ENCODE data around the gene SPART. TPM values are rescaled to one million over a fixed set of nuclear protein-coding genes. Genes with fewer than 3 reads are reported as not detected.

Gene SPART
- total and polyA plus RNA-seq, 2 of the 8 experiments (the other 6 are each of a cell fraction or from before 2014, with no cell fraction given) = 27.2 to 74.1 TPM

- Histone ChIP-seq H3K56ac (replicated peaks; ENCODE audit: insufficient read length, low read depth, low read length) (peak overlapping the region; percentile 86), H3K23ac (ENCODE audit: insufficient read length) (no peak overlapping the region), H3K23me2 (ENCODE audit: low read depth, low read length) (peaks cover 9% of the 10 kb centered on the region), H3K36me3 (ENCODE audit: control insufficient read depth in 2 of 4, insufficient read depth in 4 of 4, low read length in 3 of 4) (no peaks in the 10 kb centered on the region), H4K8ac (ENCODE audit: extremely low read depth, insufficient read depth, low read length) (peak overlapping the region; percentile 99), H3K4me2 (ENCODE audit: insufficient read depth in 1 of 2, low read depth in 2 of 2, low read length in 2 of 2) (peak overlapping the region; percentile 81 to 93), H3K27me3 (replicated peaks in 1 of 4; ENCODE audit: control insufficient read depth in 3 of 4, extremely low read depth in 1 of 4, insufficient read depth in 3 of 4, low read length in 3 of 4) (no peaks in the 10 kb centered on the region; a peak in 1 of 7 replicates), H3K4me3 (ENCODE audit: extremely low read depth in 1 of 4, insufficient read depth in 2 of 4, low read depth in 3 of 4, low read length in 4 of 4) (peak overlapping the region; percentile 61 to 90 (median 84)), H2BK120ac (replicated peaks; ENCODE audit: low read depth, low read length) (no peak overlapping the region), H3K79me1 (ENCODE audit: low read depth, low read length) (no peaks in the 10 kb centered on the region), H3K27ac (ENCODE audit: low read depth, low read length) (peak overlapping the region; percentile 85), H3K9me3 (ENCODE audit: insufficient read depth in 2 of 2, low read depth in 1 of 2, low read length in 1 of 2) (no peaks in the 10 kb centered on the region), H2AK5ac (ENCODE audit: low read depth, low read length) (peak overlapping the region; percentile 84; the same call in 1 of the 2 replicates), H2BK12ac (ENCODE audit: low read depth, low read length) (peak overlapping the region; percentile 90; the same call in 1 of the 2 replicates), H3K9ac (replicated peaks in 1 of 4; ENCODE audit: extremely low read depth in 1 of 4, low read depth in 3 of 4, low read length in 3 of 4) (peak overlapping the region; percentile 81 to 96 (median 90)), H3K14ac (ENCODE audit: insufficient read length) (no peak overlapping the region), H4K91ac (replicated peaks; ENCODE audit: insufficient read length, low read length) (peak overlapping the region; percentile 44), H2AFZ (ENCODE audit: low read length) (peak overlapping the region; percentile 91), H3K4ac (replicated peaks; ENCODE audit: insufficient read length, low read depth, low read length) (no peak overlapping the region), H3K4me1 (replicated peaks in 1 of 4; ENCODE audit: control insufficient read depth in 3 of 4, insufficient read depth in 4 of 4, low read length in 3 of 4) (peaks cover 0 to 3% (median 3%) of the 10 kb centered on the region in 4 experiments; a peak in 3 of 7 replicates), H2BK20ac (ENCODE audit: low read length) (no peak overlapping the region), H3K18ac (ENCODE audit: extremely low read depth, low read length) (peak overlapping the region; percentile 95; the same call in 1 of the 2 replicates), H4K5ac (ENCODE audit: insufficient read length, low read depth, low read length) (peak overlapping the region; percentile 51), H4K20me1 (replicated peaks in 1 of 2; ENCODE audit: control insufficient read depth in 1 of 2, insufficient read depth in 2 of 2, low read length in 2 of 2) (no peaks in the 10 kb centered on the region), H2BK5ac (ENCODE audit: low read depth, low read length) (peak overlapping the region; percentile 92), H2BK15ac (ENCODE audit: low read length) (no peak overlapping the region), H3K79me2 (ENCODE audit: control insufficient read depth in 1 of 2, insufficient read depth in 2 of 2, low read length in 2 of 2) (peaks cover 3 to 48% of the 10 kb centered on the region in 2 experiments)
- DNase-seq (ENCODE audit: low read depth in 1 of 2, low spot score in 2 of 2) (peak in 1 of 2 experiments; percentile 73), FAIRE-seq (peak; percentile 84)
- 4% methylated on average over 35 of the region's 50 CpGs; no CpG with 5 or more reads in 1 of the 2 experiments for WGBS, 2 experiments (ENCODE audit: extremely low coverage in 1 of 2, insufficient coverage in 1 of 2, insufficient read length in 1 of 2, insufficient replicate concordance in 2 of 2, low coverage in 1 of 2, low lambda C conversion rate in 2 of 2, missing lambda C conversion rate in 1 of 2)
- ChIA-PET CTCF (ENCODE audit: partially characterized antibody) (interaction anchor here (1.4 to 2.5 kb wide), 7 partner anchors 20 to 391 kb away, joined by 3 to 20 read pairs (median 5); no protein-coding TSS in a partner anchor), POLR2A (ENCODE audit: partially characterized antibody) (interaction anchor here (0.7 to 3.7 kb wide), 9 partner anchors 11 to 490 kb away, joined by 3 to 31 read pairs (median 5); partner anchors contain the start of gene CCDC169)
- TF ChIP-seq KDM1A (IDR thresholded peaks at IDR 0.05; ENCODE audit: borderline replicate concordance, low read length) = no peak
- TF ChIP-seq PHF8 (conservative IDR thresholded peaks at IDR 0.05; ENCODE audit: low read depth, low read length) = peak; percentile 63
- no peak for TF ChIP-seq CBX8 (IDR thresholded peaks at IDR 0.05; ENCODE audit: borderline replicate concordance, low read depth, low read length)
- no peak for TF ChIP-seq RFX5 (IDR thresholded peaks at IDR 0.05; ENCODE audit: borderline replicate concordance, low read depth, low read length)
- no peak for TF ChIP-seq HDAC2 (IDR thresholded peaks at IDR 0.05; ENCODE audit: borderline replicate concordance in 1 of 2, low read depth in 2 of 2, low read length in 2 of 2)
- peak; percentile 85 for TF ChIP-seq TEAD4 (IDR thresholded peaks at IDR 0.05; ENCODE audit: low read depth, low read length)
- TF ChIP-seq JUN (IDR thresholded peaks at IDR 0.05; ENCODE audit: low read depth, low read length) = no peak
- TF ChIP-seq YY1 (IDR thresholded peaks at IDR 0.05; ENCODE audit: low read depth, low read length) = no peak
- peak; percentile 71 for TF ChIP-seq TAF1 (IDR thresholded peaks at IDR 0.05; ENCODE audit: low read depth, low read length)
- TF ChIP-seq CBX5 (IDR thresholded peaks at IDR 0.05; ENCODE audit: low read depth, low read length) = no peak
- 0 out of 2 replicates have a peak, but pooled peaks have one; percentile 55 for TF ChIP-seq POLR2AphosphoS5 (IDR thresholded peaks at IDR 0.05; ENCODE audit: low read depth, low read length)
These were observed 564 bp downstream of the SPART start for GRCh38 chr13:36345438-36346221.

Data from H1 (cell line).